ENCODE data around the gene RNF180. TPM values are rescaled to one million over a fixed set of nuclear protein-coding genes. Genes with fewer than 3 reads are reported as not detected.

The RNF180 gene
- total and polyA plus RNA-seq, 2 of the 13 experiments (the other 11 are each of a cell fraction or from before 2014, with no cell fraction given), result 0.20 TPM; not detected in 1

GRCh38 chr5:64206653-64207052 is 41.0 kb downstream of the RNF180 start:
- Histone ChIP-seq H3K9me3 (ENCODE audit: low read length) (no peaks in the 10 kb centered on the region), H3K4me3 (replicated peaks in 1 of 3; ENCODE audit: insufficient read depth in 1 of 3, low read depth in 2 of 3, low read length in 3 of 3) (no peak overlapping the region), H3K4me1 (ENCODE audit: insufficient read depth, low read length) (no peaks in the 10 kb centered on the region), H4K20me1 (ENCODE audit: insufficient read depth, low read length) (no peaks in the 10 kb centered on the region), H2AFZ (ENCODE audit: low read length) (no peak overlapping the region), H3K27me3 (ENCODE audit: control insufficient read depth in 1 of 2, insufficient read depth in 2 of 2, low read length in 2 of 2) (no peaks in the 10 kb centered on the region), H3K9ac (ENCODE audit: insufficient read depth, low read depth, low read length) (no peak overlapping the region), H3K4me2 (ENCODE audit: low read depth, low read length) (no peak overlapping the region), H3K36me3 (replicated peaks in 1 of 2; ENCODE audit: control insufficient read depth in 1 of 2, insufficient read depth in 2 of 2, low read length in 2 of 2) (no peaks in the 10 kb centered on the region), H3K79me2 (ENCODE audit: insufficient read depth, low read length) (no peaks in the 10 kb centered on the region), H3K27ac (ENCODE audit: extremely low read length, insufficient read depth, low read length) (no peak overlapping the region)
- POLR2A ChIA-PET, result no interaction called here
- CTCF ChIA-PET (ENCODE audit: low intra/inter-chr PET ratio, low total read pairs), result no interaction called here
- BruUV-seq (replicated peaks), result no TSS peak
- in situ Hi-C loops (cut with HindIII; ENCODE audit: extremely low pct_ligation_motif_present, low pct_unique_long_range_greater_than_20kb) (no loop called here), intact Hi-C loops (cut with micrococcal nuclease; ENCODE audit: unreplicated experiment) (no loop called here)
- FAIRE-seq, result no peak
- TF ChIP-seq ZNF33B (CRISPR knock-in tag; IDR thresholded peaks at IDR 0.05) (no peak), BHLHE40 (IDR thresholded peaks at IDR 0.05; ENCODE audit: low read length) (no peak), MZF1 (CRISPR knock-in tag; IDR thresholded peaks at IDR 0.05; ENCODE audit: borderline replicate concordance) (no peak), BORCS8-MEF2B (CRISPR knock-in tag; IDR thresholded peaks at IDR 0.05) (no peak)
- 4% methylated on average over 2 of the region's 2 CpGs for WGBS (ENCODE audit: low lambda C conversion rate)
- no peak for DNase-seq (ENCODE audit: low spot score)
- no peak for ATAC-seq

- ChIA-PET POLR2A (no interaction called here), CTCF (ENCODE audit: low intra/inter-chr PET ratio, low total read pairs) (interaction anchor here (1.2 kb wide), 1 partner anchor 60 kb away, joined by 9 read pairs; no protein-coding TSS in a partner anchor)
- H3K36me3 ChIP-seq (replicated peaks in 1 of 2; ENCODE audit: control insufficient read depth in 1 of 2, insufficient read depth in 2 of 2, low read length in 2 of 2), result no peaks in the 10 kb centered on the region
- no peak overlapping the region for H3K4me2 ChIP-seq (ENCODE audit: low read depth, low read length)
- no peaks in the 10 kb centered on the region for H4K20me1 ChIP-seq (ENCODE audit: insufficient read depth, low read length)
- DNase-seq (ENCODE audit: low spot score) (peak; percentile 8), ATAC-seq (no peak), FAIRE-seq (no peak)
- intact Hi-C loops (cut with micrococcal nuclease; ENCODE audit: unreplicated experiment), result loop anchor here (1.0 to 2.0 kb wide), 2 partner anchors 61 to 133 kb away; no protein-coding TSS in a partner anchor
- TF ChIP-seq PRPF4 (IDR thresholded peaks at IDR 0.05; ENCODE audit: low read depth, low read length, poor library complexity, severe bottlenecking) (no peak), ARNTL (CRISPR knock-in tag; IDR thresholded peaks at IDR 0.05) (no peak), ZNF652 (CRISPR knock-in tag; IDR thresholded peaks at IDR 0.05; ENCODE audit: borderline replicate concordance, low read depth) (0 out of 2 replicates have a peak, but pooled peaks have one; percentile 65), SNAI1 (CRISPR knock-in tag; IDR thresholded peaks at IDR 0.05; ENCODE audit: borderline replicate concordance) (no peak), SUZ12 (IDR thresholded peaks at IDR 0.05; ENCODE audit: low read depth, low read length) (no peak), ZNF260 (CRISPR knock-in tag; IDR thresholded peaks at IDR 0.05; ENCODE audit: borderline replicate concordance, low read depth) (no peak), STAG1 (CRISPR knock-in tag; IDR thresholded peaks at IDR 0.05) (peak; percentile 35), ZNF224 (CRISPR knock-in tag; IDR thresholded peaks at IDR 0.05) (no peak), PRDM15 (CRISPR knock-in tag; IDR thresholded peaks at IDR 0.05) (no peak)
- H3K9me3 ChIP-seq (ENCODE audit: low read length), result no peaks in the 10 kb centered on the region
- H3K4me1 ChIP-seq (ENCODE audit: insufficient read depth, low read length), result no peaks in the 10 kb centered on the region
- H3K27ac ChIP-seq (ENCODE audit: extremely low read length, insufficient read depth, low read length), result no peak overlapping the region
- no peaks in the 10 kb centered on the region for H3K27me3 ChIP-seq (ENCODE audit: control insufficient read depth in 1 of 2, insufficient read depth in 2 of 2, low read length in 2 of 2)
- H2AFZ ChIP-seq (ENCODE audit: low read length), result no peak overlapping the region
- WGBS (ENCODE audit: low lambda C conversion rate), result 0% methylated on average over 1 of the region's 1 CpG
- no peak overlapping the region for H3K9ac ChIP-seq (ENCODE audit: insufficient read depth, low read depth, low read length)
- H3K4me3 ChIP-seq (replicated peaks in 1 of 3; ENCODE audit: insufficient read depth in 1 of 3, low read depth in 2 of 3, low read length in 3 of 3), result no peak overlapping the region
- no peaks in the 10 kb centered on the region for H3K79me2 ChIP-seq (ENCODE audit: insufficient read depth, low read length)
- in situ Hi-C loops (cut with HindIII; ENCODE audit: extremely low pct_ligation_motif_present, low pct_unique_long_range_greater_than_20kb), result no loop called here
- BruUV-seq (replicated peaks), result no TSS peak
Measured at GRCh38 chr5:64207978-64208377, 42.3 kb downstream of the RNF180 start.

Data from HepG2 (cell line).